ENCODE measurements around the gene MAGI2. TPM values are rescaled to one million over a fixed set of nuclear protein-coding genes. Genes with fewer than 3 reads are reported as not detected.
A peak's percentile ranks its signal among the peaks of the same experiment; 100 is the strongest.

MAGI2 gene
- total and polyA plus RNA-seq, 4 donors: 43.4 to 61.3 (median 50.1) TPM

GRCh38 chr7:79217976-79218626 is 235.4 kb downstream of the MAGI2 start:
- H3K9me3 ChIP-seq (ENCODE audit: control insufficient read depth, insufficient read depth, low read length): no peaks in the 10 kb centered on the region

GRCh38 chr7:79217468-79217867 is 236.0 kb downstream of the MAGI2 start:
- no peak overlapping the region for H3K27ac ChIP-seq (ENCODE audit: low read depth, low read length)
- H3K9me3 ChIP-seq (ENCODE audit: control insufficient read depth, insufficient read depth, low read length): no peaks in the 10 kb centered on the region
- no peak overlapping the region for H3K4me3 ChIP-seq (ENCODE audit: low read depth, low read length)
- no peaks in the 10 kb centered on the region for H3K36me3 ChIP-seq (ENCODE audit: control insufficient read depth, insufficient read depth, low read length)
- no peak for DNase-seq (ENCODE audit: low read depth in 4 of 6, low spot score in 6 of 6)
- H3K4me1 ChIP-seq (ENCODE audit: control insufficient read depth, insufficient read depth, low read length): no peaks in the 10 kb centered on the region
- no peaks in the 10 kb centered on the region for H3K27me3 ChIP-seq (ENCODE audit: control insufficient read depth, insufficient read depth, low read length)

More at GRCh38 chr7:79217976-79218626, 235.4 kb downstream of the MAGI2 start:
- H3K27ac ChIP-seq (ENCODE audit: low read depth, low read length): no peak overlapping the region
- WGBS (ENCODE audit: insufficient coverage): no CpG with 5 or more reads among the region's 5 CpGs
- peak in 1 of 6 donors; percentile 3 for DNase-seq (ENCODE audit: low read depth in 4 of 6, low spot score in 6 of 6)
- no peaks in the 10 kb centered on the region for H3K27me3 ChIP-seq (ENCODE audit: control insufficient read depth, insufficient read depth, low read length)
- no peaks in the 10 kb centered on the region for H3K4me1 ChIP-seq (ENCODE audit: control insufficient read depth, insufficient read depth, low read length)
- H3K36me3 ChIP-seq (ENCODE audit: control insufficient read depth, insufficient read depth, low read length): no peaks in the 10 kb centered on the region
- no peak overlapping the region for H3K4me3 ChIP-seq (ENCODE audit: low read depth, low read length)

GRCh38 chr7:79216236-79216635 is 237.2 kb downstream of the MAGI2 start:
- DNase-seq (ENCODE audit: low read depth in 4 of 6, low spot score in 6 of 6): no peak

GRCh38 chr7:79212334-79212733 is 241.1 kb downstream of the MAGI2 start:
- Histone ChIP-seq H3K4me3 (ENCODE audit: low read depth, low read length) (no peak overlapping the region), H3K27me3 (ENCODE audit: control insufficient read depth, insufficient read depth, low read length) (no peaks in the 10 kb centered on the region), H3K36me3 (ENCODE audit: control insufficient read depth, insufficient read depth, low read length) (no peaks in the 10 kb centered on the region), H3K4me1 (ENCODE audit: control insufficient read depth, insufficient read depth, low read length) (no peaks in the 10 kb centered on the region), H3K27ac (ENCODE audit: low read depth, low read length) (no peak overlapping the region), H3K9me3 (ENCODE audit: control insufficient read depth, insufficient read depth, low read length) (no peaks in the 10 kb centered on the region)
- DNase-seq (ENCODE audit: low read depth in 4 of 6, low spot score in 6 of 6): no peak
- no CpG with 5 or more reads among the region's 1 CpG for WGBS (ENCODE audit: insufficient coverage)

More at GRCh38 chr7:79216236-79216635, 237.2 kb downstream of the MAGI2 start:
- WGBS (ENCODE audit: insufficient coverage): 77% methylated on average over 4 of the region's 4 CpGs
- Histone ChIP-seq H3K4me1 (ENCODE audit: control insufficient read depth, insufficient read depth, low read length) (no peaks in the 10 kb centered on the region), H3K36me3 (ENCODE audit: control insufficient read depth, insufficient read depth, low read length) (no peaks in the 10 kb centered on the region), H3K4me3 (ENCODE audit: low read depth, low read length) (no peak overlapping the region), H3K9me3 (ENCODE audit: control insufficient read depth, insufficient read depth, low read length) (no peaks in the 10 kb centered on the region), H3K27ac (ENCODE audit: low read depth, low read length) (no peak overlapping the region), H3K27me3 (ENCODE audit: control insufficient read depth, insufficient read depth, low read length) (no peaks in the 10 kb centered on the region)

- DNase-seq (ENCODE audit: low read depth in 4 of 6, low spot score in 6 of 6): no peak
- H3K27ac ChIP-seq (ENCODE audit: low read depth, low read length): no peak overlapping the region
- H3K36me3 ChIP-seq (ENCODE audit: control insufficient read depth, insufficient read depth, low read length): no peaks in the 10 kb centered on the region
- no peaks in the 10 kb centered on the region for H3K9me3 ChIP-seq (ENCODE audit: control insufficient read depth, insufficient read depth, low read length)
- WGBS (ENCODE audit: insufficient coverage): 100% methylated on average over 2 of the region's 2 CpGs
- H3K27me3 ChIP-seq (ENCODE audit: control insufficient read depth, insufficient read depth, low read length): no peaks in the 10 kb centered on the region
- no peaks in the 10 kb centered on the region for H3K4me1 ChIP-seq (ENCODE audit: control insufficient read depth, insufficient read depth, low read length)
- H3K4me3 ChIP-seq (ENCODE audit: low read depth, low read length): no peak overlapping the region
Observed at GRCh38 chr7:79211724-79212123, 241.7 kb downstream of the MAGI2 start.

- H3K27me3 ChIP-seq (ENCODE audit: control insufficient read depth, insufficient read depth, low read length): no peaks in the 10 kb centered on the region
- no peak overlapping the region for H3K4me3 ChIP-seq (ENCODE audit: low read depth, low read length)
- H3K36me3 ChIP-seq (ENCODE audit: control insufficient read depth, insufficient read depth, low read length): no peaks in the 10 kb centered on the region
- H3K27ac ChIP-seq (ENCODE audit: low read depth, low read length): no peak overlapping the region
- no peaks in the 10 kb centered on the region for H3K4me1 ChIP-seq (ENCODE audit: control insufficient read depth, insufficient read depth, low read length)
- DNase-seq (ENCODE audit: low read depth in 4 of 6, low spot score in 6 of 6): no peak
- 89% methylated on average over 1 of the region's 2 CpGs for WGBS (ENCODE audit: insufficient coverage)
- no peaks in the 10 kb centered on the region for H3K9me3 ChIP-seq (ENCODE audit: control insufficient read depth, insufficient read depth, low read length)
Observed at GRCh38 chr7:79199961-79200360, 253.5 kb downstream of the MAGI2 start.

- H3K27ac ChIP-seq (ENCODE audit: low read depth, low read length): no peak overlapping the region
- WGBS (ENCODE audit: insufficient coverage): 60% methylated on average over 1 of the region's 6 CpGs
- H3K36me3 ChIP-seq (ENCODE audit: control insufficient read depth, insufficient read depth, low read length): no peaks in the 10 kb centered on the region
- no peak overlapping the region for H3K4me3 ChIP-seq (ENCODE audit: low read depth, low read length)
- no peaks in the 10 kb centered on the region for H3K27me3 ChIP-seq (ENCODE audit: control insufficient read depth, insufficient read depth, low read length)
- no peaks in the 10 kb centered on the region for H3K9me3 ChIP-seq (ENCODE audit: control insufficient read depth, insufficient read depth, low read length)
- no peak for DNase-seq (ENCODE audit: low read depth in 4 of 6, low spot score in 6 of 6)
- H3K4me1 ChIP-seq (ENCODE audit: control insufficient read depth, insufficient read depth, low read length): no peaks in the 10 kb centered on the region
Observed at GRCh38 chr7:79199266-79199665, 254.2 kb downstream of the MAGI2 start.

- DNase-seq (ENCODE audit: low read depth in 4 of 6, low spot score in 6 of 6): no peak
- WGBS (ENCODE audit: insufficient coverage): 100% methylated on average over 1 of the region's 2 CpGs
- H3K4me1 ChIP-seq (ENCODE audit: control insufficient read depth, insufficient read depth, low read length): no peaks in the 10 kb centered on the region
Observed at GRCh38 chr7:79185605-79186004, 267.9 kb downstream of the MAGI2 start.

GRCh38 chr7:79182283-79182682 is 271.2 kb downstream of the MAGI2 start:
- H3K4me3 ChIP-seq (ENCODE audit: low read depth, low read length): no peak overlapping the region
- no peaks in the 10 kb centered on the region for H3K4me1 ChIP-seq (ENCODE audit: control insufficient read depth, insufficient read depth, low read length)
- peaks cover 5% of the 10 kb centered on the region for H3K9me3 ChIP-seq (ENCODE audit: control insufficient read depth, insufficient read depth, low read length)
- no peak overlapping the region for H3K27ac ChIP-seq (ENCODE audit: low read depth, low read length)
- no peaks in the 10 kb centered on the region for H3K36me3 ChIP-seq (ENCODE audit: control insufficient read depth, insufficient read depth, low read length)
- no CpG with 5 or more reads among the region's 1 CpG for WGBS (ENCODE audit: insufficient coverage)
- H3K27me3 ChIP-seq (ENCODE audit: control insufficient read depth, insufficient read depth, low read length): no peaks in the 10 kb centered on the region
- DNase-seq (ENCODE audit: low read depth in 4 of 6, low spot score in 6 of 6): no peak

More at GRCh38 chr7:79185605-79186004, 267.9 kb downstream of the MAGI2 start:
- Histone ChIP-seq H3K27me3 (ENCODE audit: control insufficient read depth, insufficient read depth, low read length) (no peaks in the 10 kb centered on the region), H3K36me3 (ENCODE audit: control insufficient read depth, insufficient read depth, low read length) (no peaks in the 10 kb centered on the region), H3K9me3 (ENCODE audit: control insufficient read depth, insufficient read depth, low read length) (peaks cover 3% of the 10 kb centered on the region), H3K27ac (ENCODE audit: low read depth, low read length) (no peak overlapping the region), H3K4me3 (ENCODE audit: low read depth, low read length) (no peak overlapping the region)

- H3K27me3 ChIP-seq (ENCODE audit: control insufficient read depth, insufficient read depth, low read length): no peaks in the 10 kb centered on the region
- 69% methylated on average over 2 of the region's 2 CpGs for WGBS (ENCODE audit: insufficient coverage)
- H3K4me1 ChIP-seq (ENCODE audit: control insufficient read depth, insufficient read depth, low read length): no peaks in the 10 kb centered on the region
- DNase-seq (ENCODE audit: low read depth in 4 of 6, low spot score in 6 of 6): no peak
- no peak overlapping the region for H3K27ac ChIP-seq (ENCODE audit: low read depth, low read length)
- peaks cover 5% of the 10 kb centered on the region for H3K9me3 ChIP-seq (ENCODE audit: control insufficient read depth, insufficient read depth, low read length)
- H3K36me3 ChIP-seq (ENCODE audit: control insufficient read depth, insufficient read depth, low read length): no peaks in the 10 kb centered on the region
- H3K4me3 ChIP-seq (ENCODE audit: low read depth, low read length): no peak overlapping the region
Observed at GRCh38 chr7:79180533-79180932, 272.9 kb downstream of the MAGI2 start.

Data from spinal cord (tissue), 10 donors.